ENCODE measurements around the gene ARF5.

DNA sequence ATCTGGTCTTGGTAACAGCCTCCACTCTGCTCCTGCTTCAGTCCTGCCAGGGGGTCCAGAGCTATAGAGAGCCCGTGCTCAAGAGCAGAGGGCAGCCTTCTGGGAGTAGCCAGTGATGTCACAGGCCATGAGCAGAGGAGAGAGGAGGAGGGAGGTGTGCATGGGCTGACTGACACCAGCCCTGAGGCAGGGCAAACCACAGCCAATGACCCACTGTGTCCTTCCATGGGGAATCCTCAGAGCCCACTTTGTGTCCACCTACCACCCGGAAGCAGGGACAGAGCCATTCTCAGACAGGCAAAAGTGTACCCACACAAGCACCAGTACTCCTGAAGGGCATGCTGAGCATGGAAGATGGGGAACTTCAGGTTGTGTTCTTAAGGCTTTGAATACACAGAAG, 29.8 kb downstream of the ARF5 start, which contains the start of gene PAX4:
- TF ChIP-seq, protein P1, sequence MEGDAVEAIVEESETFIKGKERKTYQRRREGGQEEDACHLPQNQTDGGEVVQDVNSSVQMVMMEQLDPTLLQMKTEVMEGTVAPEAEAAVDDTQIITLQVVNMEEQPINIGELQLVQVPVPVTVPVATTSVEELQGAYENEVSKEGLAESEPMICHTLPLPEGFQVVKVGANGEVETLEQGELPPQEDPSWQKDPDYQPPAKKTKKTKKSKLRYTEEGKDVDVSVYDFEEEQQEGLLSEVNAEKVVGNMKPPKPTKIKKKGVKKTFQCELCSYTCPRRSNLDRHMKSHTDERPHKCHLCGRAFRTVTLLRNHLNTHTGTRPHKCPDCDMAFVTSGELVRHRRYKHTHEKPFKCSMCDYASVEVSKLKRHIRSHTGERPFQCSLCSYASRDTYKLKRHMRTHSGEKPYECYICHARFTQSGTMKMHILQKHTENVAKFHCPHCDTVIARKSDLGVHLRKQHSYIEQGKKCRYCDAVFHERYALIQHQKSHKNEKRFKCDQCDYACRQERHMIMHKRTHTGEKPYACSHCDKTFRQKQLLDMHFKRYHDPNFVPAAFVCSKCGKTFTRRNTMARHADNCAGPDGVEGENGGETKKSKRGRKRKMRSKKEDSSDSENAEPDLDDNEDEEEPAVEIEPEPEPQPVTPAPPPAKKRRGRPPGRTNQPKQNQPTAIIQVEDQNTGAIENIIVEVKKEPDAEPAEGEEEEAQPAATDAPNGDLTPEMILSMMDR (conservative IDR thresholded peaks at IDR 0.05): no peak
- TF ChIP-seq ZFX (IDR thresholded peaks at IDR 0.05): no peak

Data from C4-2B (cell line).